GM12878 (cell line): ENCODE results near the gene DMWD. TPM values are rescaled to one million over a fixed set of nuclear protein-coding genes. Genes with fewer than 3 reads are reported as not detected.

Source experiments
- CREB1 ChIP-seq: IDR thresholded peaks from 2 replicates; pipeline ENCODE4 v1.6.1; 2012; ENCODE audit warnings: low read depth, mild to moderate bottlenecking, inconsistent platforms
- DPF2 ChIP-seq: fragments of 450-650 bp; IDR thresholded peaks from 2 replicates; pipeline ENCODE4 v1.6.1; 2017; ENCODE audit warnings: mild to moderate bottlenecking
- EGR1 ChIP-seq, 2 experiments: IDR thresholded peaks; 1 replicate in 1 of 2; 2 replicates in 1 of 2; pipeline ENCODE4 v1.6.1; 2011 to 2012; ENCODE audit warnings: low read depth in 2 of 2, low read length in 2 of 2, borderline replicate concordance in 1 of 2, mild to moderate bottlenecking in 1 of 2, moderate library complexity in 1 of 2
- GATAD2B ChIP-seq: fragments of 450-650 bp; conservative IDR thresholded peaks from 2 replicates; pipeline ENCODE4 v1.6.1; 2017; ENCODE audit warnings: low read depth, mild to moderate bottlenecking, moderate library complexity
- NFYB ChIP-seq: IDR thresholded peaks from 2 replicates; pipeline ENCODE4 v1.6.1; 2011; ENCODE audit warnings: low read depth, mild to moderate bottlenecking, low read length, improper control_type of control experiment, moderate library complexity; ENCODE audit not compliant: insufficient read depth
- POLR2AphosphoS5 ChIP-seq: IDR thresholded peaks from 2 replicates; pipeline ENCODE4 v1.6.1; 2011; ENCODE audit warnings: mild to moderate bottlenecking, low read length, inconsistent platforms
- RUNX3 ChIP-seq: IDR thresholded peaks from 2 replicates; pipeline ENCODE4 v1.6.1; 2012; ENCODE audit warnings: low read length, inconsistent platforms
- SMC3 ChIP-seq: IDR thresholded peaks from 2 replicates; pipeline ENCODE4 v1.6.1; 2011; ENCODE audit warnings: low read length, improper control_type of control experiment, borderline replicate concordance
- TCF12 ChIP-seq: IDR thresholded peaks from 2 replicates; pipeline ENCODE4 v1.6.1; 2011; ENCODE audit warnings: low read depth, mild to moderate bottlenecking, low read length
- polyA plus RNA-seq, 11 experiments: library from polyadenylated mRNA; depleted of rRNA in 4 of 11; unstranded in 6 of 11; stranded (reverse) in 5 of 11; fragments of >200 nt; fragmentation: Nextera tagmentation in 4 of 11; fragmentation: Illumina TruSeq in 1 of 11; extraction: Ambion mirVana in 4 of 11; extraction: Trizol in 1 of 11; gene quantifications; 1 replicate in 1 of 11; 2 replicates in 10 of 11; pipeline versions ENCODE4 v1.2.1 to v1.2.3, GENCODE V29; 2011 to 2016; ENCODE audit warnings: inconsistent platforms in 2 of 11, missing spikeins in 2 of 11, low read depth in 1 of 11
- total RNA-seq, 4 experiments: library from RNA; depleted of rRNA in 3 of 4; stranded (reverse); fragments of >200 nt in 3 of 4; fragmentation: Illumina TruSeq in 1 of 4; extraction: Trizol in 1 of 4; gene quantifications; 2 replicates each; pipeline versions ENCODE4 v1.2.1 to v1.2.3, GENCODE V29; 2013 to 2021
- TF ChIP-seq, protein P1 (sequence below): fragments of 450-650 bp; conservative IDR thresholded peaks from 2 replicates; pipeline ENCODE4 v1.6.1; 2017; ENCODE audit warnings: mild to moderate bottlenecking, moderate library complexity

The DMWD gene
- total and polyA plus RNA-seq, 10 of the 15 experiments (the other 5 are each of a cell fraction or from before 2014, with no cell fraction given): 3.5 to 56.0 (median 11.6) TPM

- TF ChIP-seq EGR1 (IDR thresholded peaks at IDR 0.05; ENCODE audit: borderline replicate concordance in 1 of 2, low read depth in 2 of 2, low read length in 2 of 2) (peak in 1 of 2 experiments; percentile 77; a peak in 2 of 3 replicates), POLR2AphosphoS5 (0 out of 2 replicates have a peak, but pooled peaks have one; percentile 39), RUNX3 (no peak), SMC3 (peak; percentile 39; the same call in 1 of the 2 replicates), TCF12 (peak; percentile 70; the same call in 1 of the 2 replicates), GATAD2B (peak; percentile 27), DPF2 (0 out of 2 replicates have a peak, but pooled peaks have one; percentile 43), NFYB (peak; percentile 95), CREB1 (peak; percentile 70)
- TF ChIP-seq, protein P1, sequence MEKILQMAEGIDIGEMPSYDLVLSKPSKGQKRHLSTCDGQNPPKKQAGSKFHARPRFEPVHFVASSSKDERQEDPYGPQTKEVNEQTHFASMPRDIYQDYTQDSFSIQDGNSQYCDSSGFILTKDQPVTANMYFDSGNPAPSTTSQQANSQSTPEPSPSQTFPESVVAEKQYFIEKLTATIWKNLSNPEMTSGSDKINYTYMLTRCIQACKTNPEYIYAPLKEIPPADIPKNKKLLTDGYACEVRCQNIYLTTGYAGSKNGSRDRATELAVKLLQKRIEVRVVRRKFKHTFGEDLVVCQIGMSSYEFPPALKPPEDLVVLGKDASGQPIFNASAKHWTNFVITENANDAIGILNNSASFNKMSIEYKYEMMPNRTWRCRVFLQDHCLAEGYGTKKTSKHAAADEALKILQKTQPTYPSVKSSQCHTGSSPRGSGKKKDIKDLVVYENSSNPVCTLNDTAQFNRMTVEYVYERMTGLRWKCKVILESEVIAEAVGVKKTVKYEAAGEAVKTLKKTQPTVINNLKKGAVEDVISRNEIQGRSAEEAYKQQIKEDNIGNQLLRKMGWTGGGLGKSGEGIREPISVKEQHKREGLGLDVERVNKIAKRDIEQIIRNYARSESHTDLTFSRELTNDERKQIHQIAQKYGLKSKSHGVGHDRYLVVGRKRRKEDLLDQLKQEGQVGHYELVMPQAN: no peak; the same call in 1 of the 2 replicates
Measured at GRCh38 chr19:45770192-45771101, 22.2 kb downstream of the DMWD start (continued).
